ENCODE measurements around the gene NBPF3. TPM values are rescaled to one million over a fixed set of nuclear protein-coding genes. Genes with fewer than 3 reads are reported as not detected.

NBPF3 gene
- total RNA-seq = 10 to 100 TPM in 2 of 4 donors, 1 to 10 TPM in 2; 6.4 to 16.3 (median 11.3) TPM

DNA sequence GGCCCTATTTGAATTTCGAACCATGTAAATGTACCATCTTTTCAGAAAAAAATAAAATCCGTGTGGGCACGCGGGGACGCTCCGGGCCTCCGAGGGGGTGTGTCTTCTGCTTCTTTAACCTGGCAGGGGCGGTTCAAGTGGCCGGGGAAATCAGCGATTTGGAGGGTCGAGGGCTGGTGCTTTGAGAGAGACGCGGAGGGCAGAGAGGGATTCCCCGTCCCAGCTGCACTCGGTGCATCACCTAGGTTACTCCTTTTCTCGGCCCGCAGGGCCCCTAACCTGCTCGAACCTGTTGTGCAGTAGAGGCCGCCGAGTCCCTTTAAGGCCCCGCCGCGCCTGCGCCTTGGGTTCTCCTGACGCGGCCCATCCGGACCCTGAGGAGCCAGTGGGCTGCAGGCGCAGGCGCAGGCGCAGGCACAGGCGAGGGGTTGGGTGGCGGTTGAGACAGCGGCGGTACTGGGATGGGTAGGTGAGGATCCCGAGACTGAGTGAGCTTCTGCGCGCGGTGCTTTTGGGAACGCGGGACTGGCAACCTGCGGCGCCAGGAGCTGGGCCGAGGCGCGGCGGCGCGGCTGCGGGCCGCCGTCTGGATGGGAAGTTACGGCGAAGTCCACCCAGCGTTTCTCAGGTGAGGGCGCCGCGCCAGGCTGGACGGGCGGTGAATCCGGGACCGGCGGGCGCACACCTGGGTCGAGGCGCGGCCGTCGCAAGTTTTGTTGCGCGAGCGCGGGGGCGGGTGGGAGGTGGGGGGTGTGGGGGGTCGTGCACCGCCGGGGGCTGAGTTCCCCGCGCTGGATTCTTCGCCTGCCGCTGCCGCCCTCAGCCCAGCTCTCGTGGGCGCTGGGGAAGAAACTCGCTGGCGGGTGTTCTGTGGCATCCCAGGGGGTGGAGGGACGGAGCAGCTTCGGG lies at the start of gene NBPF3:
Gene NBPF3 (plus strand): TSS at position 417 of the 909 bp plus-strand sequence. CDS start 4,950 bp downstream, outside the sequence.
- Histone ChIP-seq H3K36me3 (peaks cover 0 to 2% of the 10 kb centered on the region in 2 donors), H3K9me3 (no peaks in the 10 kb centered on the region), H3K27me3 (peaks cover 22% of the 10 kb centered on the region), H3K4me3 (peak within 1 kb of the TSS; percentile 69 to 76), H3K4me1 (peaks cover 0 to 31% (median 15%) of the 10 kb centered on the region in 3 donors), H3K27ac (peak within 1 kb of the TSS in 3 of 4 donors; percentile 75 to 79 (median 76))
- TF ChIP-seq EP300 (IDR thresholded peaks at IDR 0.05) (no peak), POLR2AphosphoS5 (IDR thresholded peaks at IDR 0.05) (no peak), POLR2A (IDR thresholded peaks at IDR 0.05) (no peak), CTCF (IDR thresholded peaks at IDR 0.05) (no peak)
- ATAC-seq = peak; percentile 98
- 0% methylated on average over 2 of the region's 87 CpGs; no CpG with 5 or more reads in 1 of the 2 donors for WGBS, 2 donors (ENCODE audit: low coverage in 1 of 2)

- TF ChIP-seq POLR2AphosphoS5 (IDR thresholded peaks at IDR 0.05) (no peak), EP300 (IDR thresholded peaks at IDR 0.05) (no peak), CTCF (IDR thresholded peaks at IDR 0.05) (no peak), POLR2A (IDR thresholded peaks at IDR 0.05) (no peak)
- peaks cover 29% of the 10 kb centered on the region for H3K27me3 ChIP-seq
- WGBS, 2 donors (ENCODE audit: low coverage in 1 of 2) = 75 to 89% methylated on average over 1 to 3 of the region's 4 CpGs
- no peak overlapping the region for H3K4me3 ChIP-seq
- no peak overlapping the region for H3K27ac ChIP-seq
- H3K9me3 ChIP-seq = no peaks in the 10 kb centered on the region
- ATAC-seq = no peak
- no peaks in the 10 kb centered on the region for H3K4me1 ChIP-seq
- no peaks in the 10 kb centered on the region for H3K36me3 ChIP-seq
Observed at GRCh38 chr1:21391497-21391896, 48.4 kb upstream of the NBPF3 start.

DNA sequence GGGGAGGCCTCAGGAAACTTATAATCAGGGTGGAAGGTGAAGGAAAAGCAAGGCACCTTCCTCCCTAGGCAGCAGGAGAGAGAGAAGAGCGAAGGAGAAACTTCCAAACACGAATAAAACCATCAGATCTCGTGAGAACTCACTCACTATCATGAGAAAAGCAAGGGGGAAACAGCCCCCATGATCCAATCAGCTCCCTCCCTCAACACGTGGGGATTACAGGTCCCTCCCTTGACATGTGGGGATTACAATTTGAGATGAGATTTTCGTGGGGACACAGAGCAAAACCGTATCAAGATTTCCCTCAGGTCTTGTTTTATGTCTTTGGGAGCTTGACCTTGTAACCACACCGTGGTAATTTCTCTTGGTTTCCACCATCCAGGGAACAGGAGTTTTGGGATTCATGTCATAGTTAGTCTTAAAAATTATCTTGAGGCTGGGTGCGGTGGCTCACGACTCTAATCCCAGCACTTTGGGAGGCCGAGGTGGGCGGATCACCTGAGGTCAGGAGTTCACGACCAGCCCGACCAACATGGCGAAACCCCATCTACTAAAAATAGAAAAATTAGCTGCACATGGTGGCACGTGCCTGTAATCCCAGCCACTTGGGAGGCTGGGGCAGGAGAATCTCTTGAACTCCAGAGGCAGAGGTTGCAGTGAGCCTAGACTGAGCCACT lies 47.2 kb upstream of the NBPF3 start:
- Histone ChIP-seq H3K4me3 (no peak overlapping the region), H3K4me1 (no peaks in the 10 kb centered on the region), H3K9me3 (no peaks in the 10 kb centered on the region), H3K27ac (no peak overlapping the region), H3K27me3 (peaks cover 31% of the 10 kb centered on the region), H3K36me3 (no peaks in the 10 kb centered on the region)
- ATAC-seq = no peak
- 61 to 82% methylated on average over 4 to 8 of the region's 15 CpGs for WGBS, 2 donors (ENCODE audit: low coverage in 1 of 2)
- TF ChIP-seq CTCF (IDR thresholded peaks at IDR 0.05) = no peak
- no peak for TF ChIP-seq POLR2AphosphoS5 (IDR thresholded peaks at IDR 0.05)
- TF ChIP-seq EP300 (IDR thresholded peaks at IDR 0.05) = no peak
- TF ChIP-seq POLR2A (IDR thresholded peaks at IDR 0.05) = no peak

GRCh38 chr1:21396516-21396915 lies 43.4 kb upstream of the NBPF3 start:
- WGBS, 2 donors (ENCODE audit: low coverage in 1 of 2) = 21 to 37% methylated on average over 4 of the region's 4 CpGs
- no peak overlapping the region for H3K4me3 ChIP-seq
- H3K36me3 ChIP-seq = no peaks in the 10 kb centered on the region
- H3K4me1 ChIP-seq = no peaks in the 10 kb centered on the region
- ATAC-seq = no peak
- H3K27ac ChIP-seq = no peak overlapping the region
- H3K27me3 ChIP-seq = peaks cover 29% of the 10 kb centered on the region
- no peaks in the 10 kb centered on the region for H3K9me3 ChIP-seq
- no peak for TF ChIP-seq EP300 (IDR thresholded peaks at IDR 0.05)
- TF ChIP-seq CTCF (IDR thresholded peaks at IDR 0.05) = no peak
- TF ChIP-seq POLR2AphosphoS5 (IDR thresholded peaks at IDR 0.05) = no peak
- TF ChIP-seq POLR2A (IDR thresholded peaks at IDR 0.05) = no peak

Measured in gastroesophageal sphincter (tissue), 4 donors.